GM12864 (cell line): Measurements from ENCODE around the gene TBL1XR1.
A peak's percentile ranks its signal among the peaks of the same experiment; 100 is the strongest.

Experiments used
- DNase-seq: peaks from one replicate; pipeline ENCODE4 v3.0.0-alpha.2; 2011; ENCODE audit warnings: low read depth
- H3K4me3 ChIP-seq: 2 replicates; pipeline ENCODE4 v1.5.1; 2011; ENCODE audit warnings: mild to moderate bottlenecking, low read depth, low read length, control low read depth
- CTCF ChIP-seq: IDR thresholded peaks from 2 replicates; pipeline ENCODE4 v1.5.1; 2011; ENCODE audit warnings: low read depth, mild to moderate bottlenecking, moderate library complexity, low read length, control low read depth, inconsistent platforms; ENCODE audit errors: missing control alignments

TBL1XR1 gene

GRCh38 chr3:177122183-177122856, 75.0 kb downstream of the TBL1XR1 start:
- no peak for DNase-seq

GRCh38 chr3:177119829-177120228, 77.5 kb downstream of the TBL1XR1 start:
- no peak for DNase-seq
- H3K4me3 ChIP-seq: no peak overlapping the region
- TF ChIP-seq CTCF: no peak

More at GRCh38 chr3:177122183-177122856, 75.0 kb downstream of the TBL1XR1 start:
- no peak overlapping the region for H3K4me3 ChIP-seq
- TF ChIP-seq CTCF: no peak

GRCh38 chr3:177114253-177114652, 83.0 kb downstream of the TBL1XR1 start:
- H3K4me3 ChIP-seq: no peak overlapping the region
- TF ChIP-seq CTCF: no peak
- DNase-seq: no peak

- TF ChIP-seq CTCF: no peak
- DNase-seq: no peak
- H3K4me3 ChIP-seq: no peak overlapping the region
Observed at GRCh38 chr3:177111541-177111949, 85.7 kb downstream of the TBL1XR1 start.

- DNase-seq: no peak
- no peak for TF ChIP-seq CTCF
- H3K4me3 ChIP-seq: no peak overlapping the region
Observed at GRCh38 chr3:177110895-177111294, 86.4 kb downstream of the TBL1XR1 start.

- H3K4me3 ChIP-seq: no peak overlapping the region
- no peak for DNase-seq
- TF ChIP-seq CTCF: no peak
Observed at GRCh38 chr3:177110386-177110785, 86.9 kb downstream of the TBL1XR1 start.

GRCh38 chr3:177109688-177110330, 87.5 kb downstream of the TBL1XR1 start:
- no peak overlapping the region for H3K4me3 ChIP-seq
- no peak for TF ChIP-seq CTCF
- DNase-seq: peak; percentile 8
